HepG2 (cell line): ENCODE measurements around the gene P2RY1. TPM values are rescaled to one million over a fixed set of nuclear protein-coding genes. Genes with fewer than 3 reads are reported as not detected.

Source experiments
- ATAC-seq: fragments of 200-7000 bp; cut with Tn5 transposase; 3 replicates; pipeline ENCODE4 v1.9.1; 2020; ENCODE audit warnings: mild to moderate bottlenecking, moderate library complexity
- BruUV-seq: library from RNA; stranded (reverse); fragments of 400-500 nt; replicated peaks from 2 replicates; lab custom pipeline; 2021; lab: Mats Ljungman, UMichigan
- CTCF ChIA-PET: fragments of 300-600 bp; formaldehyde crosslinking; extraction: SDS; loops from one replicate; lab custom pipeline; 2021; ENCODE audit warnings: low total read pairs, inconsistent platforms, low intra/inter-chr PET ratio; lab: Yijun Ruan, JAX
- POLR2A ChIA-PET: fragments of 350-600 bp; sonication (Branson Sonifier 250); formaldehyde crosslinking; loops from one replicate; lab custom pipeline; 2020; ENCODE audit warnings: antibody characterized with exemption, inconsistent platforms; lab: Yijun Ruan, JAX
- DNase-seq: peaks from one replicate; pipeline ENCODE4 v3.0.0-alpha.2; 2015; ENCODE audit warnings: low spot score
- FAIRE-seq: peaks from 3 replicates; lab custom pipeline; 2011; peaks lifted over from hg19 to GRCh38; lab: Jason Lieb, UNC
- H2AFZ ChIP-seq: one replicate; pipeline ENCODE4 v1.6.1; 2011; ENCODE audit warnings: low read length, inconsistent platforms
- H3K27ac ChIP-seq: fragments of 300-600 bp; 3 replicates; pipeline ENCODE4 v1.8.0; 2011; ENCODE audit warnings: mixed run types, mild to moderate bottlenecking, mixed read lengths, low read length, inconsistent platforms; ENCODE audit not compliant: insufficient read depth; ENCODE audit errors: extremely low read length
- H3K27me3 ChIP-seq, 2 experiments: fragments of 200-600 bp in 1 of 2; 2 replicates in 1 of 2; 3 replicates in 1 of 2; pipeline versions ENCODE4 v1.6.0 to v1.8.0; 2011; ENCODE audit warnings: low read length in 2 of 2, mild to moderate bottlenecking in 2 of 2, moderate library complexity in 2 of 2, inconsistent platforms in 1 of 2; ENCODE audit not compliant: insufficient read depth in 2 of 2, control insufficient read depth in 1 of 2
- H3K36me3 ChIP-seq, 2 experiments: fragments of 200-600 bp in 1 of 2; replicated peaks in 1 of 2; 2 replicates in 1 of 2; 3 replicates in 1 of 2; pipeline versions ENCODE4 v1.5.1 to v1.8.0; 2011; ENCODE audit warnings: low read length in 2 of 2, inconsistent platforms in 1 of 2; ENCODE audit not compliant: insufficient read depth in 2 of 2, control insufficient read depth in 1 of 2
- H3K4me1 ChIP-seq: 2 replicates; pipeline ENCODE4 v1.5.1; 2012; ENCODE audit warnings: low read length, inconsistent platforms; ENCODE audit not compliant: insufficient read depth
- H3K4me2 ChIP-seq: 2 replicates; pipeline ENCODE4 v1.6.0; 2011; ENCODE audit warnings: low read depth, low read length, inconsistent platforms
- H3K4me3 ChIP-seq, 3 experiments: fragments of 200-600 bp in 1 of 3; sonication (generic), shearing (Covaris generic) in 1 of 3; replicated peaks in 1 of 3; 2 replicates each; pipeline ENCODE4 v1.5.1; 2011 to 2016; ENCODE audit warnings: low read length in 3 of 3, inconsistent platforms in 2 of 3, low read depth in 2 of 3, mild to moderate bottlenecking in 2 of 3, control low read depth in 1 of 3, mixed read lengths in 1 of 3; ENCODE audit not compliant: insufficient read depth in 1 of 3
- H3K79me2 ChIP-seq: one replicate; pipeline ENCODE4 v1.6.1; 2011; ENCODE audit warnings: low read length, inconsistent platforms; ENCODE audit not compliant: insufficient read depth
- H3K9ac ChIP-seq: 2 replicates; pipeline ENCODE4 v1.6.0; 2011; ENCODE audit warnings: mild to moderate bottlenecking, low read depth, low read length, inconsistent platforms; ENCODE audit not compliant: insufficient read depth
- H3K9me3 ChIP-seq: 2 replicates; pipeline ENCODE4 v1.5.1; 2012; ENCODE audit warnings: mild to moderate bottlenecking, low read length
- H4K20me1 ChIP-seq: 2 replicates; pipeline ENCODE4 v1.6.0; 2011; ENCODE audit warnings: inconsistent platforms, mild to moderate bottlenecking, low read length, moderate library complexity; ENCODE audit not compliant: insufficient read depth
- ATF7 ChIP-seq, 2 experiments: fragments of 450-650 bp in 1 of 2; sonication (generic) in 1 of 2; formaldehyde crosslinking in 1 of 2; IDR thresholded peaks; 2 replicates each; pipeline versions ENCODE4 v1.4.0 to v1.6.1; 2016 to 2020; ENCODE audit warnings: antibody characterized with exemption in 1 of 2, mild to moderate bottlenecking in 1 of 2, missing genetic modification reagents in 1 of 2
- EEA1 ChIP-seq: sonication (generic); formaldehyde crosslinking; IDR thresholded peaks from 2 replicates; pipeline ENCODE4 v1.5.1; 2020; ENCODE audit warnings: mild to moderate bottlenecking, missing genetic modification reagents, borderline replicate concordance
- ELF4 ChIP-seq: sonication (generic); formaldehyde crosslinking; IDR thresholded peaks from 2 replicates; pipeline ENCODE4 v1.5.0; 2020; ENCODE audit warnings: missing genetic modification reagents, mild to moderate bottlenecking, moderate library complexity, borderline replicate concordance
- FOXO1 ChIP-seq: sonication (generic); formaldehyde crosslinking; IDR thresholded peaks from 2 replicates; pipeline ENCODE4 v1.4.0; 2020; ENCODE audit warnings: missing genetic modification reagents
- RERE ChIP-seq: IDR thresholded peaks from 2 replicates; pipeline ENCODE4 v1.6.1; 2016; ENCODE audit warnings: low read depth, missing genetic modification reagents, missing compliant biosample characterization
- ZBTB20 ChIP-seq: sonication (generic); formaldehyde crosslinking; IDR thresholded peaks from 2 replicates; pipeline ENCODE4 v1.8.1; 2023; ENCODE audit warnings: missing genetic modification reagents, low read depth, mild to moderate bottlenecking, borderline replicate concordance
- ZNF354B ChIP-seq: sonication (generic); formaldehyde crosslinking; IDR thresholded peaks from 2 replicates; pipeline ENCODE4 v1.8.0; 2022; ENCODE audit warnings: mild to moderate bottlenecking, missing genetic modification reagents
- ZUFSP ChIP-seq: sonication (generic); formaldehyde crosslinking; IDR thresholded peaks from 2 replicates; pipeline ENCODE4 v1.9.0; 2021; ENCODE audit warnings: missing genetic modification reagents, mild to moderate bottlenecking, borderline replicate concordance
- WGBS: methylation state at CpG from one replicate; pipeline ENCODE4 v1.1.6; 2017; ENCODE audit warnings: low lambda C conversion rate; 5-methylcytosine and 5-hydroxymethylcytosine counted together
- in situ Hi-C: cut with HindIII; loops from 2 replicates; pipeline ENCODE4 v1.10.0; 2017; ENCODE audit warnings: low pct_unique_long_range_greater_than_20kb; ENCODE audit not compliant: extremely low pct_ligation_motif_present
- intact Hi-C: fragments of 100-400 bp; cut with micrococcal nuclease; formaldehyde crosslinking; loops from one replicate; pipeline ENCODE4 v1.10.0; 2022; ENCODE audit not compliant: unreplicated experiment
- polyA plus RNA-seq, 8 experiments: library from polyadenylated mRNA; depleted of rRNA in 3 of 8; stranded (reverse) in 7 of 8; unstranded in 1 of 8; fragments of >200 nt; fragmentation: Illumina TruSeq in 4 of 8; extraction: Trizol in 4 of 8; gene quantifications; 2 replicates each; pipeline versions ENCODE4 v1.2.1 to v1.2.3, GENCODE V29; 2011 to 2016; ENCODE audit warnings: low read depth in 4 of 8, missing spikeins in 1 of 8, mixed read lengths in 1 of 8; ENCODE audit not compliant: insufficient read depth in 1 of 8
- total RNA-seq, 5 experiments: library from RNA; depleted of rRNA; stranded (reverse); fragments of >200 nt; fragmentation: Illumina TruSeq; extraction: Trizol; gene quantifications; 2 replicates each; pipeline ENCODE4 v1.2.3, GENCODE V29; 2016; ENCODE audit warnings: low read depth in 1 of 5

The P2RY1 gene
- total and polyA plus RNA-seq, 2 of the 13 experiments (the other 11 are each of a cell fraction or from before 2014, with no cell fraction given): not detected

GRCh38 chr3:152858170-152858800 lies 23.4 kb downstream of the P2RY1 start (continued):
- TF ChIP-seq EEA1 (CRISPR knock-in tag): no peak

GRCh38 chr3:152860736-152861135 lies 25.8 kb downstream of the P2RY1 start:
- FAIRE-seq (no peak), DNase-seq (no peak), ATAC-seq (no peak)
- CTCF ChIA-PET: no interaction called here
- POLR2A ChIA-PET: no interaction called here
- no TSS peak for BruUV-seq
- H3K4me2 ChIP-seq: no peak overlapping the region
- H3K27me3 ChIP-seq: no peaks in the 10 kb centered on the region
- H3K36me3 ChIP-seq: no peaks in the 10 kb centered on the region
- H3K79me2 ChIP-seq: no peaks in the 10 kb centered on the region
- H3K9ac ChIP-seq: no peak overlapping the region
- no peaks in the 10 kb centered on the region for H4K20me1 ChIP-seq
- no peak overlapping the region for H3K4me3 ChIP-seq
- in situ Hi-C loops: no loop called here
- TF ChIP-seq ATF7 (IDR thresholded peaks at IDR 0.05): 0 out of 2 replicates have a peak, but pooled peaks have one; percentile 15
- no peak for TF ChIP-seq ATF7 (CRISPR knock-in tag; IDR thresholded peaks at IDR 0.05)
- no peak for TF ChIP-seq ELF4
- intact Hi-C loops: no loop called here
- no peaks in the 10 kb centered on the region for H3K9me3 ChIP-seq
- no peak overlapping the region for H2AFZ ChIP-seq
- no peaks in the 10 kb centered on the region for H3K4me1 ChIP-seq
- WGBS: 0% methylated on average over 1 of the region's 1 CpG
- no peak overlapping the region for H3K27ac ChIP-seq

- Histone ChIP-seq H3K79me2 (no peaks in the 10 kb centered on the region), H2AFZ (no peak overlapping the region), H3K9ac (no peak overlapping the region), H3K27me3 (no peaks in the 10 kb centered on the region), H3K4me1 (no peaks in the 10 kb centered on the region), H3K36me3 (no peaks in the 10 kb centered on the region), H3K4me3 (no peak overlapping the region), H3K27ac (no peak overlapping the region), H4K20me1 (no peaks in the 10 kb centered on the region), H3K9me3 (no peaks in the 10 kb centered on the region), H3K4me2 (no peak overlapping the region)
- ATAC-seq (no peak), DNase-seq (no peak), FAIRE-seq (no peak)
- intact Hi-C loops: no loop called here
- ChIA-PET POLR2A (no interaction called here), CTCF (no interaction called here)
- no TSS peak for BruUV-seq
- in situ Hi-C loops: no loop called here
- TF ChIP-seq ZBTB20 (CRISPR knock-in tag) (no peak), FOXO1 (CRISPR knock-in tag) (no peak), ZUFSP (no peak), RERE (CRISPR knock-in tag) (no peak), ZNF354B (CRISPR knock-in tag) (no peak)
Measured at GRCh38 chr3:152865668-152866245, 30.8 kb downstream of the P2RY1 start.
